Gastrocnemius medialis (tissue), 4 donors: ENCODE measurements around the gene SUGP2. TPM values are rescaled to one million over a fixed set of nuclear protein-coding genes. Genes with fewer than 3 reads are reported as not detected.

Experiments used
- ATAC-seq, 2 donors: fragments of 150-250 bp; one replicate each; pipeline ENCODE4 v1.9.1; 2016
- DNase-seq, 2 donors: peaks; one replicate each; pipeline ENCODE4 v3.0.0-alpha.2; 2019
- H3K27ac ChIP-seq, 4 donors: fragments of 200-600 bp; sonication (generic); 1 replicate in 1 of 4; 2 replicates in 3 of 4; pipeline ENCODE4 v1.5.1; 2016 to 2018; ENCODE audit warnings: mild to moderate bottlenecking in 2 of 4, moderate library complexity in 1 of 4
- H3K27me3 ChIP-seq, 3 donors: fragments of 200-600 bp; sonication (generic) in 2 of 3; 1 replicate in 1 of 3; 2 replicates in 2 of 3; pipeline versions ENCODE4 v1.5.1 to v1.6.0; 2016 to 2019; ENCODE audit warnings: mild to moderate bottlenecking in 1 of 3, moderate library complexity in 1 of 3
- H3K36me3 ChIP-seq, 2 donors: fragments of 200-600 bp; sonication (generic) in 1 of 2; one replicate each; pipeline ENCODE4 v1.5.1; 2017 to 2018
- H3K4me1 ChIP-seq, 2 donors: fragments of 200-600 bp; sonication (generic) in 1 of 2; one replicate each; pipeline ENCODE4 v1.5.1; 2016 to 2017; ENCODE audit warnings: mild to moderate bottlenecking in 2 of 2
- H3K4me3 ChIP-seq, 4 donors: fragments of 200-600 bp; sonication (generic) in 3 of 4; 1 replicate in 1 of 4; 2 replicates in 3 of 4; pipeline ENCODE4 v1.5.1; 2016 to 2019; ENCODE audit warnings: mild to moderate bottlenecking in 2 of 4
- H3K9me3 ChIP-seq, 3 donors: fragments of 200-600 bp; sonication (generic) in 2 of 3; 1 replicate in 1 of 3; 2 replicates in 2 of 3; pipeline ENCODE4 v1.5.1; 2016 to 2019
- POLR2A ChIP-seq, 2 donors: fragments of 450-650 bp; IDR thresholded peaks; one replicate each; pipeline ENCODE4 v1.6.1; 2017; ENCODE audit warnings: antibody characterized with exemption in 2 of 2, mild to moderate bottlenecking in 2 of 2, moderate library complexity in 2 of 2
- in situ Hi-C, 4 donors: fragments of 200-750 bp; cut with MboI; loops; one replicate each; pipeline versions ENCODE4 v1.15.0 to v1.8.0; 2017; ENCODE audit warnings: low sequenced_read_pairs in 4 of 4
- intact Hi-C: fragments of 100-400 bp; cut with DNase I; formaldehyde crosslinking; loops from one replicate; pipeline ENCODE4 v1.15.1; 2023; ENCODE audit warnings: low total_unique reads
- total RNA-seq, 4 donors: library from RNA; depleted of rRNA; stranded (reverse); fragments of >200 nt; gene quantifications; one replicate each; pipeline versions ENCODE4 v1.1.0 to v1.2.3, GENCODE V29; 2016
- TF ChIP-seq, protein P1 (sequence below), 5 experiments: fragments of 450-650 bp in 3 of 5; fragments of 200-600 bp in 2 of 5; sonication (generic) in 2 of 5; IDR thresholded peaks in 4 of 5; conservative IDR thresholded peaks in 1 of 5; 1 replicate in 4 of 5; 2 replicates in 1 of 5; pipeline ENCODE4 v1.5.1; 2016 to 2019; ENCODE audit warnings: antibody characterized with exemption in 5 of 5, mild to moderate bottlenecking in 3 of 5, moderate library complexity in 3 of 5

Gene SUGP2
- total RNA-seq, 4 donors from 2014 or later = 24.6 to 38.2 (median 32.8) TPM

DNA sequence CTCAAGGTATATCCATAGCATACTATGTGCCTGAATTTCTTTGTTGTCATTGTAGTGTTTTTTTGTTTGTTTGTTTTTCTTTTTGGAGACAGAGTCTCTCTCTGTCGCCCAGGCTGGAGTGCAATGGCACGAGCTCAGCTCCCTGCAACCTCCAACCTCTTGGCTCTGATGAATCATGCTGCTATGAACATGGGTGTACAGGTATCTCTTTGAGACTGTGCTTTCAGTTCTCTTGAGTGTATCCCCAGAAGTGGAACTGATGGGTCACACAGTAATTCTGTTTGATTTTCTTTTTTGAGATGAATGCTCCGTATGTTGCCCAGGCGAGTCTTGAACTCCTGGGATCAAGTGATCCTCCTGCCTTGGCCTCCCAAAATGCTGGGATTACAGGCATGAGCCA lies 16.8 kb upstream of the SUGP2 start:
- intact Hi-C loops = no loop called here
- Histone ChIP-seq H3K4me3 (no peak overlapping the region), H3K27ac (no peak overlapping the region), H3K9me3 (no peaks in the 10 kb centered on the region), H3K27me3 (no peaks in the 10 kb centered on the region), H3K36me3 (peaks cover 0 to 30% of the 10 kb centered on the region in 2 donors), H3K4me1 (peaks cover 0 to 3% of the 10 kb centered on the region in 2 donors)
- no peak for ATAC-seq
- TF ChIP-seq, protein P1, sequence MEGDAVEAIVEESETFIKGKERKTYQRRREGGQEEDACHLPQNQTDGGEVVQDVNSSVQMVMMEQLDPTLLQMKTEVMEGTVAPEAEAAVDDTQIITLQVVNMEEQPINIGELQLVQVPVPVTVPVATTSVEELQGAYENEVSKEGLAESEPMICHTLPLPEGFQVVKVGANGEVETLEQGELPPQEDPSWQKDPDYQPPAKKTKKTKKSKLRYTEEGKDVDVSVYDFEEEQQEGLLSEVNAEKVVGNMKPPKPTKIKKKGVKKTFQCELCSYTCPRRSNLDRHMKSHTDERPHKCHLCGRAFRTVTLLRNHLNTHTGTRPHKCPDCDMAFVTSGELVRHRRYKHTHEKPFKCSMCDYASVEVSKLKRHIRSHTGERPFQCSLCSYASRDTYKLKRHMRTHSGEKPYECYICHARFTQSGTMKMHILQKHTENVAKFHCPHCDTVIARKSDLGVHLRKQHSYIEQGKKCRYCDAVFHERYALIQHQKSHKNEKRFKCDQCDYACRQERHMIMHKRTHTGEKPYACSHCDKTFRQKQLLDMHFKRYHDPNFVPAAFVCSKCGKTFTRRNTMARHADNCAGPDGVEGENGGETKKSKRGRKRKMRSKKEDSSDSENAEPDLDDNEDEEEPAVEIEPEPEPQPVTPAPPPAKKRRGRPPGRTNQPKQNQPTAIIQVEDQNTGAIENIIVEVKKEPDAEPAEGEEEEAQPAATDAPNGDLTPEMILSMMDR (IDR thresholded peaks at IDR 0.05 in 4 of 5, conservative IDR thresholded peaks at IDR 0.05 in 1 of 5) = no peak
- no peak for TF ChIP-seq POLR2A (IDR thresholded peaks at IDR 0.05)
- in situ Hi-C loops = loop anchor here in 3 of 4 donors (5.0 to 10.0 kb wide), 3 partner anchors 85 to 92 kb away; partner anchors contain the start of gene TMEM161A (in 2 of the 3)
- no peak for DNase-seq

DNA sequence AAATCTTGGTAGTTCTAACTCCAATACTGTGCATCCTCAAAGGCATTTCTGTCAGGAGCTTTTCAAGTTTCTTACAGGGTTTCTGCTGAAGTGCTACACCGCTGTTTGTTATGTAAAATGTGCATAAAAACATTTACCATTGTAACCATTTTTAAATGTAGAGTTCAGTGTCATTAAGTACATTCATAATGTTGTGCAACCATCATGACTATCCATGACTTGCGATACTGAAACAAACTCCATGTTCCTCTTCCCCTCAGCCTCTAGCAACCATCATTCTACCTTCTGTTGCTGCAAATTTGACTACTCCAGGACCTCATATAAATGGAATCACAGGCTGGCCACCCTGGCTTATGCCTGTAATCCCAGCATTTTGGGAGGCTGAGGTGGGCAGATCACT lies 16.1 kb upstream of the SUGP2 start:
- in situ Hi-C loops (no loop called here), intact Hi-C loops (no loop called here)
- no peak overlapping the region for H3K27ac ChIP-seq
- ATAC-seq = no peak
- TF ChIP-seq, protein P1 (IDR thresholded peaks at IDR 0.05 in 4 of 5, conservative IDR thresholded peaks at IDR 0.05 in 1 of 5) = no peak
- no peak for TF ChIP-seq POLR2A (IDR thresholded peaks at IDR 0.05)
- no peak overlapping the region for H3K4me3 ChIP-seq
- H3K36me3 ChIP-seq = peaks cover 0 to 30% of the 10 kb centered on the region in 2 donors
- H3K9me3 ChIP-seq = no peaks in the 10 kb centered on the region
- H3K4me1 ChIP-seq = peaks cover 0 to 3% of the 10 kb centered on the region in 2 donors
- DNase-seq = no peak
- no peaks in the 10 kb centered on the region for H3K27me3 ChIP-seq

DNA sequence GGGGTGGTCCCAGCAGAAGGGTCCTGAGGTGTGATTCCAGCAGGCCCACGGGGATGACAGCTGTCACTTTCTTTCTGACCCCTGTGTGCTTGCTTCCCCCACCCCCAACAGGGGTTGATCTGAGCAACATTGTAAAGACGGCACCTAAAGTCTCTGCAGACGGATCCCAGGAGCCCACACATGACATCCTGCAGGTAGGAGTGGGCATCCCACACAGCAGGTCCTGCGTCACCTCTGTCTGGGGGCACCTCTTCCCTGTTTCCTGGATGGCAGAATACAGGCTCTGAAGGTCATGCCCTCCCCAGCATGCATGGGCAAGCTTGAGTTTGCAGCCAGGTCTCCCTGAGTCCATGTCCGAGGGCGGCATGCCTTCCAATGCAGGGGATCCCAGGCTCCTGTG lies 10.6 kb upstream of the SUGP2 start:
- in situ Hi-C loops (no loop called here), intact Hi-C loops (no loop called here)
- ATAC-seq (no peak), DNase-seq (no peak)
- H3K36me3 ChIP-seq = peaks cover 0 to 21% of the 10 kb centered on the region in 2 donors
- no peak overlapping the region for H3K4me3 ChIP-seq
- H3K27me3 ChIP-seq = no peaks in the 10 kb centered on the region
- TF ChIP-seq, protein P1 (IDR thresholded peaks at IDR 0.05 in 4 of 5, conservative IDR thresholded peaks at IDR 0.05 in 1 of 5) = no peak
- no peak for TF ChIP-seq POLR2A (IDR thresholded peaks at IDR 0.05)
- peaks cover 4 to 6% of the 10 kb centered on the region in 2 donors for H3K4me1 ChIP-seq
- H3K9me3 ChIP-seq = no peaks in the 10 kb centered on the region
- no peak overlapping the region for H3K27ac ChIP-seq

DNA sequence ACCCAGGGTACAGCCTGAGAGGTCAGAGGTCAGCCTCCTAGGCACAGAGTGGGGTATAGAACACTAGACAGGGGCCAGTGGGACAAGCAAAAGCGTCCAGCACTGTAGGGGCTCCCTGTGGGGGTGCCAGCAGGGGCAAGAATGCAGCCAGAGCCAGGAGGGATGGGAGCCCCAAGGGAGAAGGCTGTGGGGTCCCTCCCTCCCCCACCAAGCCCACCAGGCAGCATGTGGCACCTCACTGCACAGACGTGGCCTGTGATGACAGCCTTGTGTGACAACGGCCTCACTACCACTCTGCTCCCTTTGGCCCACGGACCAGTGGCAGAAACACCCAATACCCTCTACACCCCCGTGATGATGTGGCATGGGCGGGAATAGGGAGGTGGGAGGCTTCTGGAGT lies 10.2 kb upstream of the SUGP2 start:
- no peaks in the 10 kb centered on the region for H3K27me3 ChIP-seq
- no peaks in the 10 kb centered on the region for H3K9me3 ChIP-seq
- no peak for DNase-seq
- peaks cover 0 to 21% of the 10 kb centered on the region in 2 donors for H3K36me3 ChIP-seq
- H3K4me1 ChIP-seq = peaks cover 4 to 6% of the 10 kb centered on the region in 2 donors
- in situ Hi-C loops (no loop called here), intact Hi-C loops (no loop called here)
- no peak overlapping the region for H3K4me3 ChIP-seq
- H3K27ac ChIP-seq = no peak overlapping the region
- no peak for ATAC-seq
- TF ChIP-seq, protein P1 (IDR thresholded peaks at IDR 0.05 in 4 of 5, conservative IDR thresholded peaks at IDR 0.05 in 1 of 5) = no peak
- TF ChIP-seq POLR2A (IDR thresholded peaks at IDR 0.05) = no peak

DNA sequence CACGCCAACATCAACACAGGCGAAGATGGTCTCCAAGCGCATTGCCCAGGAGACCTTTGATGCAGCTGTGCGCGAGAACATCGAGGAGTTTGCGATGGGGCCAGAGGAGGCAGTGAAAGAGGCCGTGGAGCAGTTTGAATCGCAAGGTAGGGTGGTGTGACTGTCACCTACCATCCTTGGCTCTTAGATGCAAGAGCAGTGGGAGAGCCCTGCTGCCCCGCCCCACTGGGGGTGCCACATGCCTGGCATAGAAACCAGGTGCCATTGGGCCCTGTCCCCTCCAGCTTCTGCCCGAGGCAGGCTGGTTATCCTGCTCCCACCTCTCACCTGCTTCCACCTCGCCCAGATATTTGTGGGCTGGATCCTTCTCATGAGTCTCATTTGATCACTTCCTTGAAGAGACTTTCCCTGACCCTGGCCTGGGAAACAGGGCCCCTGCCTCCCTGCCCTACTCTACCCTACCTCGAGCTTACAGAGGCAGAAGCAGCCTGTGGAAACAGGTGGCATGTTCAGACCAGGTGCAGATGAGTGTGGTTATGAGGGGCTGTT lies 9.5 kb upstream of the SUGP2 start:
- Histone ChIP-seq H3K9me3 (no peaks in the 10 kb centered on the region), H3K4me3 (no peak overlapping the region), H3K27me3 (no peaks in the 10 kb centered on the region), H3K36me3 (peaks cover 0 to 21% of the 10 kb centered on the region in 2 donors), H3K4me1 (peaks cover 4 to 6% of the 10 kb centered on the region in 2 donors), H3K27ac (no peak overlapping the region)
- in situ Hi-C loops (no loop called here), intact Hi-C loops (no loop called here)
- DNase-seq (no peak), ATAC-seq (no peak)
- TF ChIP-seq POLR2A (IDR thresholded peaks at IDR 0.05) = no peak
- TF ChIP-seq, protein P1 (IDR thresholded peaks at IDR 0.05 in 4 of 5, conservative IDR thresholded peaks at IDR 0.05 in 1 of 5) = no peak
